KMS-11 (cell line): ENCODE results near the gene ANKRD6.

Source experiments
- H2AFZ ChIP-seq: fragments of 200-600 bp; sonication (generic); 2 replicates; pipeline ENCODE4 v1.6.1; 2016; ENCODE audit warnings: antibody characterized with exemption, mixed run types, low read depth
- H3K27ac ChIP-seq: fragments of 200-600 bp; sonication (generic); 2 replicates; pipeline ENCODE4 v1.6.1; 2016; ENCODE audit warnings: mild to moderate bottlenecking, mixed run types
- H3K27me3 ChIP-seq: fragments of 200-600 bp; sonication (generic); 2 replicates; pipeline ENCODE4 v1.6.1; 2017; ENCODE audit warnings: mild to moderate bottlenecking, low read depth, mixed run types, moderate library complexity; ENCODE audit not compliant: insufficient read depth
- H3K36me3 ChIP-seq: fragments of 200-600 bp; sonication (generic); 2 replicates; pipeline ENCODE4 v1.6.1; 2017; ENCODE audit warnings: mild to moderate bottlenecking, mixed run types; ENCODE audit not compliant: insufficient read depth
- H3K4me1 ChIP-seq: fragments of 200-600 bp; sonication (generic); 2 replicates; pipeline ENCODE4 v1.6.1; 2016; ENCODE audit warnings: mild to moderate bottlenecking, low read depth, mixed run types; ENCODE audit not compliant: poor library complexity, severe bottlenecking
- H3K4me2 ChIP-seq: fragments of 200-600 bp; sonication (generic); 2 replicates; pipeline ENCODE4 v1.7.0; 2016; ENCODE audit warnings: mild to moderate bottlenecking, mixed run types
- H3K4me3 ChIP-seq: fragments of 200-600 bp; sonication (generic); IDR thresholded peaks from 2 replicates; pipeline ENCODE4 v1.6.1; 2017; ENCODE audit warnings: low read depth, low read length, mixed read lengths; ENCODE audit not compliant: insufficient read depth
- H3K79me2 ChIP-seq: fragments of 200-600 bp; sonication (generic); 2 replicates; pipeline ENCODE4 v1.6.1; 2016; ENCODE audit warnings: low read depth, mixed run types; ENCODE audit not compliant: insufficient read depth
- H3K9ac ChIP-seq: fragments of 200-600 bp; sonication (generic); 2 replicates; pipeline ENCODE4 v1.6.1; 2016; ENCODE audit warnings: mild to moderate bottlenecking, mixed run types
- H4K20me1 ChIP-seq: fragments of 200-600 bp; sonication (generic); 2 replicates; pipeline ENCODE4 v1.6.1; 2016; ENCODE audit warnings: mild to moderate bottlenecking, mixed run types; ENCODE audit not compliant: insufficient read depth
- TF ChIP-seq, protein P1 (sequence below): fragments of 200-600 bp; sonication (generic); conservative IDR thresholded peaks from 2 replicates; pipeline ENCODE4 v1.6.1; 2017; ENCODE audit warnings: low read depth, mild to moderate bottlenecking, antibody characterized with exemption, low read length, moderate library complexity, mixed read lengths

Gene ANKRD6

DNA sequence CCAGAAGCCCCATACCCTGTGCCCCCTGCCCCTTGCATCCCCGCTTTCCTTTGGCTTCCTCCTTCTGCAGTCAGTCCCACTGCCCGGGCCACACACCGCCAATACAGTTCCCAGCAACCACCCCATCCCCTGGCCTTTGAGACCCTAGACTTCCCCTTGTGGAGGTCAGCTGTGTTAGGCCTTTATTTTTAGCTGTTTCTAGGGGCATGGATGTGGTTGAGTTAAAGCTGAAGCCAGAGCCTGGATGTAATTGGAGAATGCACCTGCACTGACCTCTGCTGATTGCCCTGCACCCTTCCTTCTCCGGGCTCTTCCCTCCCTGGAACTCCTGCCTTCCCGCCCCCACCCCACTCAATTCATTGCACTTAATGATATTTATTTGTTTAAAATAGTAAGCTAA lies 171.7 kb downstream of the ANKRD6 start:
- Histone ChIP-seq H3K27me3 (no peaks in the 10 kb centered on the region), H2AFZ (no peak overlapping the region), H3K36me3 (no peaks in the 10 kb centered on the region), H4K20me1 (no peaks in the 10 kb centered on the region), H3K9ac (no peak overlapping the region), H3K79me2 (no peaks in the 10 kb centered on the region), H3K4me2 (no peak overlapping the region), H3K27ac (no peak overlapping the region), H3K4me1 (no peaks in the 10 kb centered on the region), H3K4me3 (no peak overlapping the region)
- TF ChIP-seq, protein P1, sequence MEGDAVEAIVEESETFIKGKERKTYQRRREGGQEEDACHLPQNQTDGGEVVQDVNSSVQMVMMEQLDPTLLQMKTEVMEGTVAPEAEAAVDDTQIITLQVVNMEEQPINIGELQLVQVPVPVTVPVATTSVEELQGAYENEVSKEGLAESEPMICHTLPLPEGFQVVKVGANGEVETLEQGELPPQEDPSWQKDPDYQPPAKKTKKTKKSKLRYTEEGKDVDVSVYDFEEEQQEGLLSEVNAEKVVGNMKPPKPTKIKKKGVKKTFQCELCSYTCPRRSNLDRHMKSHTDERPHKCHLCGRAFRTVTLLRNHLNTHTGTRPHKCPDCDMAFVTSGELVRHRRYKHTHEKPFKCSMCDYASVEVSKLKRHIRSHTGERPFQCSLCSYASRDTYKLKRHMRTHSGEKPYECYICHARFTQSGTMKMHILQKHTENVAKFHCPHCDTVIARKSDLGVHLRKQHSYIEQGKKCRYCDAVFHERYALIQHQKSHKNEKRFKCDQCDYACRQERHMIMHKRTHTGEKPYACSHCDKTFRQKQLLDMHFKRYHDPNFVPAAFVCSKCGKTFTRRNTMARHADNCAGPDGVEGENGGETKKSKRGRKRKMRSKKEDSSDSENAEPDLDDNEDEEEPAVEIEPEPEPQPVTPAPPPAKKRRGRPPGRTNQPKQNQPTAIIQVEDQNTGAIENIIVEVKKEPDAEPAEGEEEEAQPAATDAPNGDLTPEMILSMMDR: no peak

DNA sequence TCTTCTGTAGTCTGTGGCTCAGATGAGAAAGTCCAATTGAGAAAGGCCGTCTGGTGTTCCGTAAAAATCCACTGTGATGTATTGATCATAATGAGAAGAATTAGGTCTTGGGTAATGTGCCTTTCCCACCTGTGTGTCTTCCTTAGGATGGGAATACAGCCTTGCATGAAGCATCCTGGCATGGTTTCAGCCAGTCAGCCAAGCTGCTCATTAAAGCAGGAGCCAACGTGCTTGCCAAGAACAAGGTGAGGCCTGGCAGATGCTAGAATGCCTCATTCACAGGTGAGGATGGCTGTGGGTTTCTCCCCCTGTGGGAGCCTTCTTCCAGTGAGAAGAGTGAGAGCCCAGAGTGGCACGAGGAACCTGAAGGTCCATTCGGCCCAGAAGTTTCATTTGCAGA lies 172.9 kb downstream of the ANKRD6 start:
- TF ChIP-seq, protein P1: no peak
- Histone ChIP-seq H3K4me1 (no peaks in the 10 kb centered on the region), H3K79me2 (no peaks in the 10 kb centered on the region), H4K20me1 (no peaks in the 10 kb centered on the region), H3K36me3 (no peaks in the 10 kb centered on the region), H3K9ac (no peak overlapping the region), H3K27ac (no peak overlapping the region), H3K27me3 (no peaks in the 10 kb centered on the region), H2AFZ (no peak overlapping the region), H3K4me3 (no peak overlapping the region), H3K4me2 (no peak overlapping the region)

DNA sequence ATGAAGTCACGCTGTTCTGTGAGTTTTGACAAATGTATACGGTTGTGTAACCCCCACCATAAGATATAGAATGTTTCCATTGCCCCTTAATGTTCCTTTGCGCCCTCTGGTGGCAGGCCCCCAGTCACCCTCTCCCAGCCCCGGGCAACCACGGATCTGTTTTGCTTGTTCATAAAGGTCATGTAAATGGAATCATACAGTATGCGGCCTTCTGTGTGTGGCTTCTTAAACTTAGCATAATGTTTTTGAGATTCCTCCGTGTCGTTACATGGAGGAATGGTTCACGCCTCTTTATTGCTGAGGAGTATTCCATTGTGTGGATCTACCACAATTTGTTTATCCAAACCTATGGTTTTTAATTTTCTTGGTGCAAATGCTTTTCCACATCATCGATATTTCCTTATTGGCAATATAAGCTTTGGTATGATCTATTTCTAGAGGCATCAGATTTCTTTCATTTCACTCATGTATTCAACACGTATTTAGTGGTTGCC lies 177.2 kb downstream of the ANKRD6 start:
- H3K36me3 ChIP-seq: no peaks in the 10 kb centered on the region
- H3K4me1 ChIP-seq: peaks cover 11% of the 10 kb centered on the region
- no peak overlapping the region for H2AFZ ChIP-seq
- H3K4me2 ChIP-seq: no peak overlapping the region
- no peak overlapping the region for H3K27ac ChIP-seq
- no peaks in the 10 kb centered on the region for H3K27me3 ChIP-seq
- H3K4me3 ChIP-seq: no peak overlapping the region
- no peak overlapping the region for H3K9ac ChIP-seq
- H3K79me2 ChIP-seq: no peaks in the 10 kb centered on the region
- H4K20me1 ChIP-seq: no peaks in the 10 kb centered on the region
- TF ChIP-seq, protein P1: peak; percentile 76

DNA sequence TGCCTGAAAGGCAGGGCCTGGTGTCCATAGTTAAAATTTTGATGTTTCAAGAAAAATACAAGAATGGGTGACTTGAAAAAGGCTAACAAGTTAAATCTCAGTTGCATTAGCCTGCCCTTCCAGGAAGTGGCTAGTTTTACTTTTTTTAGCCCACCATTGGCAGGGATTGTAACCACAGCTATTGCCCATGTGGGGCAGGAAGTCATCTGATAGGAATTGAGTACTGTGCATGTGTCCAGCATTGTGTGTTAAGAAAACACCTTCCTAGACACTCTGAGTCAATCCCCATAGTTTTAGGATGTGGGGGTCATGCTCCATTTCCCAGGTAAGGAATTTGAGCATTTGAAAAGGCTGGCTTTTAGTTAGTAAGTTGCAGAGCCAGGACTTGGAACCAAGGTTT lies 178.7 kb downstream of the ANKRD6 start:
- Histone ChIP-seq H3K79me2 (no peaks in the 10 kb centered on the region), H3K36me3 (no peaks in the 10 kb centered on the region), H2AFZ (no peak overlapping the region), H3K27me3 (no peaks in the 10 kb centered on the region), H3K9ac (no peak overlapping the region), H4K20me1 (no peaks in the 10 kb centered on the region), H3K4me3 (no peak overlapping the region), H3K4me1 (peaks cover 11% of the 10 kb centered on the region), H3K27ac (no peak overlapping the region), H3K4me2 (peak overlapping the region; percentile 17; the same call in 1 of the 2 replicates)
- TF ChIP-seq, protein P1: no peak

DNA sequence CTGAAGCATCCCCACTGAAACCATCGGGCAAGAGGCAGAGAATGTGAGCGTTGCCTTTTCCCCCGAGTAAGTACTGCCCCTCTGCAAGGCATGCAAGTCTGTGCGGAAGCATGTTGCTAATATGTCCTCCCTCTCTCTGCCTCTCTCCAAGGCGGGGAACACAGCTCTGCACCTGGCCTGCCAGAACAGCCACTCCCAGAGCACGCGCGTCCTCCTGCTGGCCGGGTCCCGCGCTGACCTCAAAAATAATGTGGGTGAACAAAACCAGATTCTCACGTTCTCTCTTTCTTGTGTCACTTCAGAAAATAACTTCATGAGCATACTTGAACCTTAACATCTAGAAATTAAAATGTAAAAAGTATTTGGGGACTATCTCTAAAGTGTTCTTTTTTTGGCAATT lies 179.2 kb downstream of the ANKRD6 start:
- Histone ChIP-seq H3K9ac (no peak overlapping the region), H3K4me2 (no peak overlapping the region), H3K36me3 (no peaks in the 10 kb centered on the region), H3K4me1 (peaks cover 11% of the 10 kb centered on the region), H4K20me1 (no peaks in the 10 kb centered on the region), H3K4me3 (no peak overlapping the region), H2AFZ (no peak overlapping the region), H3K79me2 (no peaks in the 10 kb centered on the region), H3K27me3 (no peaks in the 10 kb centered on the region), H3K27ac (no peak overlapping the region)
- TF ChIP-seq, protein P1: no peak
